ENCODE results near the gene SRPK1. TPM values are rescaled to one million over a fixed set of nuclear protein-coding genes. Genes with fewer than 3 reads are reported as not detected.
A peak's percentile ranks its signal among the peaks of the same experiment; 100 is the strongest.

Gene SRPK1
- total and polyA plus RNA-seq, 2 of the 13 experiments (the other 11 are each of a cell fraction or from before 2014, with no cell fraction given) = 56.4 to 142 TPM

- TF ChIP-seq ZSCAN31 (CRISPR knock-in tag; IDR thresholded peaks at IDR 0.05; ENCODE audit: low read depth) (peak; percentile 5; the same call in 1 of the 2 replicates), HCFC1 (IDR thresholded peaks at IDR 0.05; ENCODE audit: low read depth, low read length) (peak; percentile 18; the same call in 1 of the 2 replicates), SALL1 (CRISPR knock-in tag; IDR thresholded peaks at IDR 0.05) (peak; percentile 74; the same call in 1 of the 2 replicates), CENPT (CRISPR knock-in tag; IDR thresholded peaks at IDR 0.05; ENCODE audit: low read depth) (no peak), HOMEZ (CRISPR knock-in tag; IDR thresholded peaks at IDR 0.05; ENCODE audit: low read depth) (0 out of 2 replicates have a peak, but pooled peaks have one; percentile 41), GATAD2A (CRISPR knock-in tag; IDR thresholded peaks at IDR 0.05) (0 out of 2 replicates have a peak, but pooled peaks have one; percentile 9), ZNF704 (CRISPR knock-in tag; IDR thresholded peaks at IDR 0.05; ENCODE audit: borderline replicate concordance) (no peak), FOXK1 (CRISPR knock-in tag; IDR thresholded peaks at IDR 0.05; ENCODE audit: borderline replicate concordance, low read depth) (no peak), ZNF772 (CRISPR knock-in tag; IDR thresholded peaks at IDR 0.05) (no peak), ZNF570 (CRISPR knock-in tag; IDR thresholded peaks at IDR 0.05; ENCODE audit: borderline replicate concordance) (no peak), HOXA3 (CRISPR knock-in tag; IDR thresholded peaks at IDR 0.05) (no peak), ZNF274 (CRISPR knock-in tag; IDR thresholded peaks at IDR 0.05) (peak; percentile 64), ZSCAN22 (CRISPR knock-in tag; IDR thresholded peaks at IDR 0.05) (no peak), SOX6 (IDR thresholded peaks at IDR 0.05) (no peak), SOX6 (CRISPR knock-in tag; IDR thresholded peaks at IDR 0.05) (no peak), ZMAT3 (CRISPR knock-in tag; conservative IDR thresholded peaks at IDR 0.05) (peak; percentile 26; the same call in 1 of the 2 replicates), ZNF703 (CRISPR knock-in tag; IDR thresholded peaks at IDR 0.05; ENCODE audit: borderline replicate concordance) (no peak), ZC3H13 (CRISPR knock-in tag; IDR thresholded peaks at IDR 0.05) (no peak), ZNF749 (CRISPR knock-in tag; IDR thresholded peaks at IDR 0.05; ENCODE audit: borderline replicate concordance) (no peak), ZNF660 (CRISPR knock-in tag; IDR thresholded peaks at IDR 0.05; ENCODE audit: borderline replicate concordance, low read depth) (no peak), ZNF263 (CRISPR knock-in tag; IDR thresholded peaks at IDR 0.05) (0 out of 2 replicates have a peak, but pooled peaks have one; percentile 28), ERF (CRISPR knock-in tag; IDR thresholded peaks at IDR 0.05) (peak; percentile 41; the same call in 1 of the 2 replicates), GPN1 (CRISPR knock-in tag; IDR thresholded peaks at IDR 0.05; ENCODE audit: borderline replicate concordance) (0 out of 2 replicates have a peak, but pooled peaks have one; percentile 34)
- TF ChIP-seq, protein P1, sequence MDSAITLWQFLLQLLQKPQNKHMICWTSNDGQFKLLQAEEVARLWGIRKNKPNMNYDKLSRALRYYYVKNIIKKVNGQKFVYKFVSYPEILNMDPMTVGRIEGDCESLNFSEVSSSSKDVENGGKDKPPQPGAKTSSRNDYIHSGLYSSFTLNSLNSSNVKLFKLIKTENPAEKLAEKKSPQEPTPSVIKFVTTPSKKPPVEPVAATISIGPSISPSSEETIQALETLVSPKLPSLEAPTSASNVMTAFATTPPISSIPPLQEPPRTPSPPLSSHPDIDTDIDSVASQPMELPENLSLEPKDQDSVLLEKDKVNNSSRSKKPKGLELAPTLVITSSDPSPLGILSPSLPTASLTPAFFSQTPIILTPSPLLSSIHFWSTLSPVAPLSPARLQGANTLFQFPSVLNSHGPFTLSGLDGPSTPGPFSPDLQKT (CRISPR knock-in tag; IDR thresholded peaks at IDR 0.05; ENCODE audit: borderline replicate concordance) = no peak
- TF ChIP-seq, protein P2, sequence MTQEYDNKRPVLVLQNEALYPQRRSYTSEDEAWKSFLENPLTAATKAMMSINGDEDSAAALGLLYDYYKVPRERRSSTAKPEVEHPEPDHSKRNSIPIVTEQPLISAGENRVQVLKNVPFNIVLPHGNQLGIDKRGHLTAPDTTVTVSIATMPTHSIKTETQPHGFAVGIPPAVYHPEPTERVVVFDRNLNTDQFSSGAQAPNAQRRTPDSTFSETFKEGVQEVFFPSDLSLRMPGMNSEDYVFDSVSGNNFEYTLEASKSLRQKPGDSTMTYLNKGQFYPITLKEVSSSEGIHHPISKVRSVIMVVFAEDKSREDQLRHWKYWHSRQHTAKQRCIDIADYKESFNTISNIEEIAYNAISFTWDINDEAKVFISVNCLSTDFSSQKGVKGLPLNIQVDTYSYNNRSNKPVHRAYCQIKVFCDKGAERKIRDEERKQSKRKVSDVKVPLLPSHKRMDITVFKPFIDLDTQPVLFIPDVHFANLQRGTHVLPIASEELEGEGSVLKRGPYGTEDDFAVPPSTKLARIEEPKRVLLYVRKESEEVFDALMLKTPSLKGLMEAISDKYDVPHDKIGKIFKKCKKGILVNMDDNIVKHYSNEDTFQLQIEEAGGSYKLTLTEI (CRISPR knock-in tag; conservative IDR thresholded peaks at IDR 0.05) = no peak
These were observed 809 bp downstream of the SRPK1 start (continued) for GRCh38 chr6:35919827-35920751.

All from HepG2 (cell line).